BE2C (cell line): ENCODE measurements around the gene COPS7A.

Experiments
- DNase-seq: peaks from one replicate; pipeline ENCODE4 v3.0.0-alpha.2; 2020
- H3K27me3 ChIP-seq: fragments of 250-450 bp; sonication (Bioruptor Pico); 2 replicates; pipeline ENCODE4 v1.5.1; 2020; ENCODE audit warnings: mild to moderate bottlenecking
- H3K36me3 ChIP-seq: fragments of 250-450 bp; sonication (Bioruptor Pico); 2 replicates; pipeline ENCODE4 v1.5.1; 2020; ENCODE audit warnings: mild to moderate bottlenecking
- H3K4me1 ChIP-seq: fragments of 250-450 bp; sonication (Bioruptor Pico); 2 replicates; pipeline ENCODE4 v1.5.1; 2020
- H3K4me3 ChIP-seq: 2 replicates; pipeline ENCODE4 v1.5.1; 2011; ENCODE audit warnings: low read depth, low read length
- H3K9me3 ChIP-seq: fragments of 250-450 bp; sonication (Bioruptor Pico); 2 replicates; pipeline ENCODE4 v1.5.1; 2020
- TF ChIP-seq, protein P1 (sequence below): IDR thresholded peaks from 2 replicates; pipeline ENCODE4 v1.5.1; 2012; ENCODE audit warnings: mild to moderate bottlenecking, low read depth, low read length

COPS7A gene

DNA sequence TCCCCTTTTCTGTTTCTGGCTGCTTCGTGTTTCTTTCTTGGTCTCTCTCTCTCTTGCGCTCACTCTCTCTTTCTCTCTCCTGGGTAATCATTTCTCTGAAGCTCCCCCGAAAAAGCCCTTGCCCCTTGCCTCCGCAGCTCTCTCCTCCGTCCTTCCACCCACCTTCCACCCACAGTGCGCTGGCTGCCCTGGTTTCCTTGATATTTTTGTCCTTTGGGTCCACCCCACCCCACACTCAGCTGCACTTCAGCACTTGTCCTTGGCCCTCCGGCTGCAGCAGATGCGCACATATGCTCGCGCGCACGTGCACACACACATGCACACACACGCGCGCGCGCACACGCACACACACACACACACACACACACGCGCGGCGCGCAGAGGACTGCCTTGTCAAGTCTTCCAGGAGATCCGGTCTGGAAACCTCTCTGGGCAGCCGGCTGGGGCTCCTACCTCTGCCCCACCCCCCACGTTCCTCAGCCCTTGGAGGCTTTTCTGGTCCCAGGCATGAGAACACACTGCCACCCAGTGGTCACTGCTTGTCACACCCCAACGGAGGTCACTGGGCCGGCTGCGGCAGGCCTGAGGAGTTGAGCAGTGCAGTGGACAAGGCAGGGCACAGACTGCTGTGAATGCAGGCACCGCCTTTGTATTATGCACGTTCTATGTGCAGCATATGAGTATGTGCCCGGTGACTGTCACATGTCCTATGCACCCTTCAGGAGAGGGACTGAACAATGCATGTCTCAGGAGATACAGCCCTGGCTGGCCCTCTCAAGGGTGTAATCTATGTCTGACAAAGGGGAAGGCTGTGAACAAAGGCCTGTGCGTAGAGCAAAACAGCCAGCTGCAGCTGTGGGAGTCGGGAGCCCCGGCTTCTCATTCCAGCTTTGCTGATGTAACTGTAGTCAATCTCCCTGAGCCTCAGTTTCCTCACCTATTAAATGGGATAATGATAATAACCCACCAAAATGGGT is 55.0 kb downstream of the COPS7A start:
- no peaks in the 10 kb centered on the region for H3K36me3 ChIP-seq
- no peaks in the 10 kb centered on the region for H3K27me3 ChIP-seq
- TF ChIP-seq, protein P1, sequence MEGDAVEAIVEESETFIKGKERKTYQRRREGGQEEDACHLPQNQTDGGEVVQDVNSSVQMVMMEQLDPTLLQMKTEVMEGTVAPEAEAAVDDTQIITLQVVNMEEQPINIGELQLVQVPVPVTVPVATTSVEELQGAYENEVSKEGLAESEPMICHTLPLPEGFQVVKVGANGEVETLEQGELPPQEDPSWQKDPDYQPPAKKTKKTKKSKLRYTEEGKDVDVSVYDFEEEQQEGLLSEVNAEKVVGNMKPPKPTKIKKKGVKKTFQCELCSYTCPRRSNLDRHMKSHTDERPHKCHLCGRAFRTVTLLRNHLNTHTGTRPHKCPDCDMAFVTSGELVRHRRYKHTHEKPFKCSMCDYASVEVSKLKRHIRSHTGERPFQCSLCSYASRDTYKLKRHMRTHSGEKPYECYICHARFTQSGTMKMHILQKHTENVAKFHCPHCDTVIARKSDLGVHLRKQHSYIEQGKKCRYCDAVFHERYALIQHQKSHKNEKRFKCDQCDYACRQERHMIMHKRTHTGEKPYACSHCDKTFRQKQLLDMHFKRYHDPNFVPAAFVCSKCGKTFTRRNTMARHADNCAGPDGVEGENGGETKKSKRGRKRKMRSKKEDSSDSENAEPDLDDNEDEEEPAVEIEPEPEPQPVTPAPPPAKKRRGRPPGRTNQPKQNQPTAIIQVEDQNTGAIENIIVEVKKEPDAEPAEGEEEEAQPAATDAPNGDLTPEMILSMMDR, result peak; percentile 95
- peak overlapping the region; percentile 46 for H3K4me3 ChIP-seq
- DNase-seq, result peak; percentile 98
- H3K9me3 ChIP-seq, result no peaks in the 10 kb centered on the region
- peaks cover 5% of the 10 kb centered on the region; the same call in 1 of the 2 replicates for H3K4me1 ChIP-seq

DNA sequence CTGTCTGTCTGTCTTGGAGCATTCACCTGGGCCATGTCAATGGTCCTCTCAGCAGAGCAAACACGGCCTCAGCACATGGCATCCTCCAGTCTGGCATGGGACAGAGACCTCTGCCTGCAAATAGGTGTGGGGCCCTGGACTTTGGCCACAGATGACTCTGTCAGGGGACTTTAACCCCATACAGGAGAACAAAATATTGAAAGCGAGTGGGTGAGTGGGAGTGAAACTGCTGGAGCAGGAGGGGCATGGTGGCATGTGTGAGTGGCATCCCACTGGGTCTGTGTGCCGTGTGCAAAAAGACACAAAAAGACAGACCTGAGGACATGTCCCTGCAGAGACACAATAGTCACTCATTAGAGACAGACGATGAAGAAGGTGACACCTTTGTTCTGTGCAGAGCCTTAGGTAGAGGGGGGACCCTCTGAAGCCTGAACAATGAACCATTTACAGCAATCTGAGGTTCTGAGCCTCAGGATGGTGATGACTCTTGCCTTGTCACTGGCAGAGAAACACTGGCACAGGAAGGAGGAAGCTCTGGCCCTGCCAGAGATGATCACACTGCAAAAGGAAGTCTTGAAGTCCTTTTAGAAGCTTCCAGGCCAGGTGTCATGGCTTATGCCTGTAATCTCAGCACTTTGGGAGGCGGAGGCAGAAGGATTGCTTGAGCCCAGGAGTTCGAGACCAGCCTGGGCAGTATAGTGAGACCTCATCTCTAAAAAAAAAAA is 56.0 kb downstream of the COPS7A start:
- Histone ChIP-seq H3K4me1 (peaks cover 5% of the 10 kb centered on the region; the same call in 1 of the 2 replicates), H3K9me3 (no peaks in the 10 kb centered on the region), H3K4me3 (no peak overlapping the region), H3K36me3 (no peaks in the 10 kb centered on the region), H3K27me3 (no peaks in the 10 kb centered on the region)
- TF ChIP-seq, protein P1, result no peak
- DNase-seq, result no peak

DNA sequence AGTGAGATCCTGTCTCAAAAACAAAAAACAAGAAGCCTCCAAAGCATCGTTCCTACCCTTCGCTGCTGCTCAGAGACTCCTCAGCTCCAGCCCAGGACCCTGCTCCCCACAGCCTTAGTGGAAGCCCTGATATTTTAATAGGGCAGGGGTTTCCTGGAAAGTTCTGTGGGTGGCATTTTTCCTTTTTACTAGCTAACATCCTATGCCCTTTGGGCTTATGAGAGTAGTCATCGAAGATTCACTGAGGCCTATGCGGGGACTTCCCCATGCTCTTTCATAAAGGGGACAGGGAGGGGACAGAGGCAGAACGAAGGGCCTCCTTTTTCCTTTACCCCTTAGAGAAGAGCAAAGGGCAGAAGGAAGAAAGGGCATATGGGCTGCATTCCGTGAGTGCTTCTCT is 56.7 kb downstream of the COPS7A start:
- Histone ChIP-seq H3K9me3 (no peaks in the 10 kb centered on the region), H3K27me3 (no peaks in the 10 kb centered on the region), H3K36me3 (no peaks in the 10 kb centered on the region), H3K4me1 (peaks cover 5% of the 10 kb centered on the region; the same call in 1 of the 2 replicates), H3K4me3 (no peak overlapping the region)
- no peak for DNase-seq
- TF ChIP-seq, protein P1, result no peak
